Epithelial cell of proximal tubule (primary cell): ENCODE data around the gene SORCS2. TPM values are rescaled to one million over a fixed set of nuclear protein-coding genes. Genes with fewer than 3 reads are reported as not detected.

Source experiments
- DNase-seq: peaks from one replicate; pipeline ENCODE4 v3.0.0-alpha.2; 2011; ENCODE audit warnings: low read depth
- H3K4me3 ChIP-seq: 2 replicates; pipeline ENCODE4 v1.5.1; 2011; ENCODE audit warnings: low read depth, mild to moderate bottlenecking, low read length
- CTCF ChIP-seq: conservative IDR thresholded peaks from 2 replicates; pipeline ENCODE4 v1.5.1; 2012; ENCODE audit warnings: low read depth, mild to moderate bottlenecking, low read length
- total RNA-seq: library from RNA; depleted of rRNA; stranded (reverse); fragments of >200 nt; gene quantifications from 2 replicates; pipeline ENCODE4 v1.2.3, GENCODE V29; 2015

The SORCS2 gene
- total RNA-seq, 1 donor from 2014 or later = 0.29 TPM

DNA sequence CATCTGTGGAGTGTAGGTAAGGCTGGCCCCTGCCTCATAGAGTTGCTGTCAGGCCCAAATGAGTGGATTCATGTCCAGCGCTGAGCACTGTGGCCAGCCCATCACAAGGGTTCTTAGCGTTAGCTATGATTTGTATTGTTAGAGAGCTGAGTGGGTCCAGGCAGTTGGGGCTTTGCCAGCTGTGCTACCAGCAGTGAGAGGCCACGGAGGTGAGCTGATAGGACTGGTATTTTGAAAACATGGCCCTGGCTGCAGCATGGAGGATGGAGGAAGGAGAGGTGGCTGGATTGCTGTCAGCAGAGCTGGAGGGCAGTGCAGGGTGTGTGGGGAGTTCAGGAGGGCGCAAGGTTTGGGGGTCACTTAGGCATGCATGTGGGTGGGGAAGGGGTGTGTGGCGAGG is 172.6 kb downstream of the SORCS2 start:
- no peak for TF ChIP-seq CTCF
- H3K4me3 ChIP-seq = no peak overlapping the region
- DNase-seq = no peak

GRCh38 chr4:7365462-7366179 is 173.3 kb downstream of the SORCS2 start:
- H3K4me3 ChIP-seq = no peak overlapping the region
- TF ChIP-seq CTCF = no peak
- no peak for DNase-seq

DNA sequence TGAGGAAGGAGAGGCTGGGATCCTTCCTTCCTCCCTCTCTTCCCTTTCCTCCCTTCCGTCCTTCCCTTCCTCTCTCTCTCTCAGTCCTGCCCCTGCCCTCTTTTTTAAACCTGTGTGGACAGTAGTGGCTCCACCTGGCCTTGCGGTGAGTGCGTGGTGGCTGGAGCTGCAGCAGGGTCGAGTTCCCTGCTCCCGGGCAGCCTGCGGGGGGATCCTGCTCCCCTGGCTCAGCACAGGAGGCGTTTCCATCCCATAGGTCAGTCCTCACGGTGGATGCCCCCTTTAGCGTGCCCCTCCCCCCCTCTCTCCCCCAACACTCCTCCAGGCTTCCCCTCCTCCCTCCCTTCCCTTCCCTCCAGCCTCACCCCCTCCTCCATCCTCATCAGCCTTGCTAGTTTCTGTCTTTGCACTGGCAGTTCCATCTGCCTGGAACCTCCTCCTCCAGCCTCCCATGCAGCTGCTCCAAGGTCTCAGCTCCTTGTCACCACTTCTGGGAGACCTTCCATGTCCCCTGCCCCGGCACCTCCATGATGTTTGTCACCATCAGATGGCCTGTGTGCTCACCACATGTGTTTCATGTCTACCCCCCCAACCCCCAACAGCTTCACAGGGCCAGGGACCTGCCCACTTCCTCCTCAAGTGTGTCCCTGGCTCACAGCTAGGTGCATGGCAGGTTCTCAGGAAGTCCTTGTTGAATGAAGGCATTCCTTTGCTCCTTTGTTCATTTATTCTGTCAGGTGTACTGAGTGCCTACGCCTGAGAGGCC is 174.0 kb downstream of the SORCS2 start:
- no peak overlapping the region for H3K4me3 ChIP-seq
- no peak for TF ChIP-seq CTCF
- no peak for DNase-seq

- DNase-seq = no peak
- TF ChIP-seq CTCF = no peak
- no peak overlapping the region for H3K4me3 ChIP-seq
Observed at GRCh38 chr4:7366954-7367353, 174.6 kb downstream of the SORCS2 start.

- H3K4me3 ChIP-seq = no peak overlapping the region
Observed at GRCh38 chr4:7367406-7367805, 175.1 kb downstream of the SORCS2 start.

DNA sequence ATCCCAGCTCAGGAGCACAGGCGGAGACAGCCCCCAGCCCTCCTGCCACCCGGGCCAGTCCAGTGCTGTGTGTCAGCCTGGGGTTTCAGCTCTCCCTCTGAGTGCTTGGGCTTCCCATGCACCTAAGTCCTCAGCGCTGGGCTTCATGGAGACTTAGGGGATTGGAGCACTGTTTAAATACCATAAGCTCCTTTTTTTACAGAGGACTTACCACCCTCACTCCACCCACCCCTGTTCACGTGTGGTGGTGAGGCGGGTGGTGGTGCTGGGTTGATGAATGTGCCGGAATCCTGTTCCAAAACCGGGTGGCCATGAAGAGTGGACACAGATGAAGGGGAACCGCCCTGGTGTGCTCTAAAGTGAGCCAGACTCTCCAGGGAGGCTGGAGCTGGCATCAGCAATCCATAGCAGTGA is 175.5 kb downstream of the SORCS2 start:
- no peak for TF ChIP-seq CTCF
- no peak overlapping the region for H3K4me3 ChIP-seq
- no peak for DNase-seq

More at GRCh38 chr4:7367406-7367805, 175.1 kb downstream of the SORCS2 start:
- no peak for DNase-seq
- no peak for TF ChIP-seq CTCF

DNA sequence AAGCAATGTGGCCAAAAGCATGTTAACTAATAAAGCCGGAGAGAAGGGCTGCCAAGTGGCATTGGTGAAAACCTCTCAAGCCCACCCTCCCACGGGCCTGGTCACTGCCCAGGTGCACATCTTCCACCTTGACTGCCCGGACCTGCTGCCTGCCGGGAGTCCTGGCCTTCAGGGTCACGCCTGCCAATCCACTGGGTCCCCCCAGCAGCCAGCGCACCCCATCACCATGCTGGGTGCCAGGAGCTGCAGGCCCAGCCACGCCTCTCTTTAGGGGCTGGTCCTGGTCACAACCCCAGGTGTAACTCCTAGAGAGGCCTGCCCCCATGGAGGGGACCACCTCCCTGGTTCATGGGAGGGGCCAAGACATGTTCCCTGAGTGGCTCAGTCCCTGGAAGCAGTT is 176.0 kb downstream of the SORCS2 start:
- DNase-seq = no peak
- no peak overlapping the region for H3K4me3 ChIP-seq
- no peak for TF ChIP-seq CTCF
